ENCODE measurements around the gene TRIM75. TPM values are rescaled to one million over a fixed set of nuclear protein-coding genes. Genes with fewer than 3 reads are reported as not detected.

Gene TRIM75
- total and polyA plus RNA-seq, 2 experiments from 2014 or later, result not detected

Small RNA genes within 50 kb of the gene (small RNA-seq; reads per million reads assigned to genes)
- gene AC106872.12 (ENCODE audit: low replicate concordance), result not detected

Other genes starting within 250 kb of the TRIM75 start
- gene APELA, start 176.7 kb upstream of the TRIM75 start, total RNA-seq (2014; rRNA removed; shearing (Covaris generic)), result 153 and 213 TPM in 2 replicates
- 112 and 114 TPM in 2 replicates for gene APELA, start 176.7 kb upstream of the TRIM75 start, polyA plus RNA-seq (2016; fragmentation: Nextera tagmentation; extraction: Ambion mirVana)
- gene TRIM61, start 76.2 kb upstream of the TRIM75 start, total RNA-seq (2014; rRNA removed; shearing (Covaris generic)), result 0.38 and 0.58 TPM in 2 replicates
- gene TRIM61, start 76.2 kb upstream of the TRIM75 start, polyA plus RNA-seq (2016; fragmentation: Nextera tagmentation; extraction: Ambion mirVana), result not detected in 2 replicates
- not detected in 2 replicates for gene TRIM60, start 21.9 kb upstream of the TRIM75 start, total RNA-seq (2014; rRNA removed; shearing (Covaris generic))
- gene TRIM60, start 21.9 kb upstream of the TRIM75 start, polyA plus RNA-seq (2016; fragmentation: Nextera tagmentation; extraction: Ambion mirVana), result not detected in 2 replicates
- 9.8 and 10.8 TPM in 2 replicates for gene TMEM192, start 59.0 kb downstream of the TRIM75 start, total RNA-seq (2014; rRNA removed; shearing (Covaris generic))
- 6.9 TPM in 2 replicates for gene TMEM192, start 59.0 kb downstream of the TRIM75 start, polyA plus RNA-seq (2016; fragmentation: Nextera tagmentation; extraction: Ambion mirVana)
- 12.4 and 14.8 TPM in 2 replicates for gene KLHL2, start 153.7 kb downstream of the TRIM75 start, total RNA-seq (2014; rRNA removed; shearing (Covaris generic))
- 5.0 and 7.1 TPM in 2 replicates for gene KLHL2, start 153.7 kb downstream of the TRIM75 start, polyA plus RNA-seq (2016; fragmentation: Nextera tagmentation; extraction: Ambion mirVana)

Measured in GM23338 (cell line).